NCI-H2081 (cell line): ENCODE data around the gene ZNF143.
A peak's percentile ranks its signal among the peaks of the same experiment; 100 is the strongest.
"Not testable (repeated sequence)": the region's sequence is repeated elsewhere in the genome, so short reads cannot be mapped to it uniquely, and the experiment has no call there.

ENCODE experiments used
- DNase-seq, 2 experiments: peaks; one replicate each; lab custom pipeline; 2025; lab: John Stamatoyannopoulos, UW

Gene ZNF143

GRCh38 chr11:9549216-9549615 is 88.4 kb downstream of the ZNF143 start:
- DNase-seq: not testable (repeated sequence)

GRCh38 chr11:9550191-9550628 is 89.4 kb downstream of the ZNF143 start:
- no peak for DNase-seq

- no peak for DNase-seq
These were observed 100.6 kb downstream of the ZNF143 start for GRCh38 chr11:9561279-9561982.

DNA sequence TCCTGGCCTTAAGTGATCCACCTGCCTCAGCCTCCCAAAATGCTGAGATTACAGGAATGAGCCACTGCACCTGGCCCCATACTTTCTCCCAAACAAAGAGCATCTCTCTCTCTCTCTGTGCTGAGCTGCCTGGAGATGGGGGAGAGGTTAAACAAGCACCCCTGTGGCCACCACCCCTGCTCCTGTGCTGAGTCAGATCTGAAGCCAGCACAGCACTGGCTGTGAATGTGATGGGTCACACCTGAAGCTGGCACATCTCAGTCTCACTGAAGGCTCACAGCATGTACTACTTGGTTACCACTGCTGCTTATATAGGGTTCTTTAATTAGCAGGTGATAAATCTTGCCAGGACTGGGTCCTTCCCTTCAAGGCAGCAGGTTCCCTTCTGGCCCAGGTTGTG is 101.9 kb downstream of the ZNF143 start:
- no peak for DNase-seq

DNA sequence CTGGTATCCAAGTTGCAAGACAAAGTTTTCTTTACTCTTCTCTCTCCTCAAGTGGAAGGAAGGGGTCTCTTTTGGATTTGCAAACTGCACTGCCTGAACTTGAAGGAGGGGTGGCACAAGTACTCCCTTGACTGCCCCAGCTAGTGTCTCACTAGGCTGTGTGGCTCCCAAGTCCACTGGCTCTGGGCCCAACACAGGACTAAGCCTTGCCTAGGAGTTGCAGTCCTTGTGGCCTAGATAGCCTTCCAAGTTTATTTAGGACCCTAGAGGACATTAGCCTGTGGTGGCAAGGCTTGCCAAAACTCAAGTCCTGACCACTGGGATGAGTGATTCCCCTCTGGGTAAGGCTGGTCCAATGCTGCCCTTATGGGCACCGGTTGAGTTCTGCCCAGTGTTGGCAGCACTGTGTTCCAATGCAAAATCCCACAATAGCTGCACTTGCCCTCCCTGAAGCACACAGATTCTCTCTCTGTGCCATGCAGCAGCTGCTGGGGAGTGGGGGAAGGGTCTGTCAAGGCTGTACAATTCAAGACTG is 102.5 kb downstream of the ZNF143 start:
- DNase-seq: no peak

DNA sequence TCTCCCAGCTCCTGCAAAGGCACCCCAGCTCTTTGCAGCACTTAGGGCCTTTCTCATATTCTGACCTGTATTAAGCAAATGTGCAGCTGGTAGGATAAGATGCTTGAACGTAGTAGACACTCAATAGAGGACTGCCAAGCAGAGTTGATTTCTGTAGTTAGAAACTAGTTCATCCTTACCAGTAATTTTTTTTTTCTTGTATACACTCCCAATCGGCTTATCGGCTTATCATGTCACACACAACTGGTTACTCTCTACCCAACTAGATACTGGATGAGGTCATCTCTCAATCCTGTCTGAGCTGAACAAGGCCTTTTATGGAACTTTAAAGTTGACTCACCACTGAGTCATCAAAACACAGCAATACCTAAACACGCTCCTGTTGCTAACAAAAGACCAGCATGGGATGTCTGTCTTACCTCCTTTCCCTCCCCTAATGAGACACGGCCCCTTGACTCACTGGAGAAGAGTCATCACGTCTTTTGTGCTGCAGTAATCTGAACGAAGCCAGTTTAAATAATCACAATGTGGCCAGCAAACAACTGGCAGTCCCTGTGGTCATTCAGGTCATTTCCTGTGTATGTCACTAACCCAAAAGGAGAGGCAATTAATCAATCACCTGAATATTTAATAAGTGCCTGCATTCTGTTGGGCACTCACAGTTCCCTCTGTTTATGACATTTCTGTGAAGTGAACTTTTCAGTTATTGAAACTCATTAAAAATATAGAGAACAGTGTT is 105.2 kb downstream of the ZNF143 start:
- peak; percentile 55 to 64 for DNase-seq

GRCh38 chr11:9566561-9567063 is 105.8 kb downstream of the ZNF143 start:
- DNase-seq: no peak

DNA sequence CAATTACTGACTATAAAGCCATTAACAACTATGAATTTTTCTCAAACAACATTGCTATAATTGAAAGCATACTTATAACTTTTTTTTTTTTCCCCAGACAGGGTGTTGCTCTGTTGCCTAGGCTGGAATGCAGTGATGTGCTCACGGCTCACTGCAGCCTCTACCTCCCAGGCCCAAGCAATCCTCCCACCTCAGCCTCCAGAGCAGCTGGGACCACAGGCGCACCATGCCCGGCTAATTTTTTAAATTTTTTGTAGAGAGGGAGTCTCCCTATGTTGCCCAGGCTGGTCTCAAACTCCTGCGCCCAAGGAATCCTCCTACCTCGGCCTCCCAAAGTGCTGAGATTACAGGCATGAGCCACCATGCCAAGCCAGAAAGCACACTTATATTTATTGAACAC is 106.6 kb downstream of the ZNF143 start:
- no peak for DNase-seq

DNA sequence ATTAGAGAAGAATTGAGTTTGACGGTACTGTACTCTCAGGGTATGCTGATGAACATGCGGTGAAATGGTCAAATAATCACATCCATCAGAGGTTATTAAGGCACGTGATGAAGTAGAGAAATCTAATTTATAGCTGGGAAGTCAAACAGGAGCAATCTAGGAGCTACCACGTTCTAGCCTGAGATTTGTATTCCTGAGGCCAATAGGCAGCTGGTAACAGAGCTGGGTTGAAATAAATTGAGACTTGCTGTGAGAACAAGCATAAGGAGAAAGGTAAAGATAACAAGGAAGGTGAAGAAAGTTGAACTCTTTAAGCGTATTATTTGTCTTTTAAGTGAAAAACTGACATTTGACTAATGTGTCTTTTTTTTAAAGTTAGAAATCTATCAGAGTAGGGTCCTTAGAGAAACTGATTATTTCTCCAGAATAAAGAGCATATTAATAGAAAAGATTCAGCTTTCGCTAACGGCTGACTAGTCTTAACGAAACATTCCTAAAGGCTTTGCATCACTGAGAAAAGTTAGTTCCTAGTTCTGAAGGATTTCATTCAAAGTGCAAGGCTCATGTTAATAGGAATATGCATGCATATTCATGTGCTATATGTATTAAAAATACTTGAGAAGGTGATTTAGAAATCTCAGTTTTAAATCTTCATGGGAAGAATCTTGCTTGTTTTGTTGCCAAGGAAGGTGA is 107.5 kb downstream of the ZNF143 start:
- DNase-seq: no peak

GRCh38 chr11:9568854-9569587 is 108.2 kb downstream of the ZNF143 start:
- peak; percentile 38 to 50 for DNase-seq

DNA sequence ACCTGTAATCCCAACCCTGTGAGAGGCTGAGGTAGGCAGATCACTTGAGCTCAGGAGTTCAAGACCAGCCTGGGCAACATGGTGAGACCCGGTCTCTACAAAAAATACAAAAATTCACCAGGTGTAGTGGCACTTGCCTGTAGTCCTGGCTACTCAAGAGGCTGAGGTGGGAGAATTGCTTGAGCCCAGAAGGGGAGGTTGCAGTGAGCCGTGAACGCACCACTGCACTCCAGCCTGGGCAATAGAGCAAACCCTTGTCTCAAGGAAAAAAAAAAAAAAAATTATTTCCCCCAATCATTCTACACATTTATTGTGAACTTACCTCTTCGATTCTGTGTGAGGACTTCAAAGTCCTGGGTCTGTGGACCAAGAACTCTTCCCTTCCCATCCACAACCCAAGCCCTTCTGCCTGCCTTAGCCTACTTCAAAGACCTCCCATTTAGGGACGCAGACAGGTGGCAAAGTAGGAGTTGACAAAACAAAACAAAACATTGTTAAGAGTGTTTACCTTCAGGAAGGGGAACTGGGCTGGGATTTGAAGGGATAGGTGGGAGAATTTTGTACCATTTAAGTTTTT is 108.9 kb downstream of the ZNF143 start:
- DNase-seq: no peak

GRCh38 chr11:9570313-9571025 is 109.7 kb downstream of the ZNF143 start:
- DNase-seq: no peak

DNA sequence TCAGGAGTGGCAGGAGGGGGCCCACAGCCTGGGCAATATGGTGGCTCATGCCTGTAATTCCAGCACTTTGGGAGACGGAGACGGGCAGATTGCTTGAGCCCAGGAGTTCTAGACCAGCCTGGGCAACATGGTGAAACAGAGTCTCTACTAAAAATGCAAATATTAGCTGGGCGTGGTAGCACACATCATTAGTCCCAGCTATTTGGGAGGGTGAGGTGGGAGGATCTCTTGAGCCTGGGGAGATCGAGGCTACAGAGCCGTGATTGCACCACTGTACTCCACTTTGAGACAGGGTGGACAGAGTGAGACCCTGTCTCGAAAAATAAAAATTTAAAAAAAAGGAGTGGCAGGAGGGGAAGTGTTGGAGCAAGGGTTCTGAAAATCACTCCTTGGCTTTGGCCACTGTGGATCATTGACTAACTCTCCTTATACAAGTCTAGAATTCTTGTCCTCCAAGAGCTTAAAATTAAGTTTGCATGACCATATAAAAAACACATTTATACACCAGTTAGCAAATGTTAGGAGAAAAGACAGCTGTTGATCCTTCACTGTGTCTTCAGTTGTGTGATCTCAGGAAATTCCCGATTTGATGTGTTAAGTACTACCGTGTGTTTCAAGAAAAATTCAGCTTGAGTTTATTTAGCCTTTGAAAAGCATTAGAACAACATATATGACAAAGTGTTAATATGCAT is 110.4 kb downstream of the ZNF143 start:
- DNase-seq: no peak

DNA sequence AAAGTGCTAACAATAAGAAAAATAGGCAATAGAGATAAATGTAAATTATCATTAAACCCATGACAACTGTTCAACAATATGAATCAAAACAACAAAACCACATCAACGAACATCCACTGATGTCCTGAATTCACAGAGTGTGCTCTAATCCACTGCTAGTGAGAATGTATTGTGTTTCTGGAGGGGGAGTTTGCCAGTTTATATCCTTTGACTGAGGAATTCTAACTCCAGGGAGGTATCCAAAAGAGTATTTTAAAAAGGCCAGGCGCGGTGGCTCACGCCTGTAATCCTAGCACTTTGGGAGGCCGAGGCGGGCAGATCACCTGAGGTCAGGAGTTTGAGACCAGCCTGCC is 110.9 kb downstream of the ZNF143 start:
- DNase-seq: no peak

DNA sequence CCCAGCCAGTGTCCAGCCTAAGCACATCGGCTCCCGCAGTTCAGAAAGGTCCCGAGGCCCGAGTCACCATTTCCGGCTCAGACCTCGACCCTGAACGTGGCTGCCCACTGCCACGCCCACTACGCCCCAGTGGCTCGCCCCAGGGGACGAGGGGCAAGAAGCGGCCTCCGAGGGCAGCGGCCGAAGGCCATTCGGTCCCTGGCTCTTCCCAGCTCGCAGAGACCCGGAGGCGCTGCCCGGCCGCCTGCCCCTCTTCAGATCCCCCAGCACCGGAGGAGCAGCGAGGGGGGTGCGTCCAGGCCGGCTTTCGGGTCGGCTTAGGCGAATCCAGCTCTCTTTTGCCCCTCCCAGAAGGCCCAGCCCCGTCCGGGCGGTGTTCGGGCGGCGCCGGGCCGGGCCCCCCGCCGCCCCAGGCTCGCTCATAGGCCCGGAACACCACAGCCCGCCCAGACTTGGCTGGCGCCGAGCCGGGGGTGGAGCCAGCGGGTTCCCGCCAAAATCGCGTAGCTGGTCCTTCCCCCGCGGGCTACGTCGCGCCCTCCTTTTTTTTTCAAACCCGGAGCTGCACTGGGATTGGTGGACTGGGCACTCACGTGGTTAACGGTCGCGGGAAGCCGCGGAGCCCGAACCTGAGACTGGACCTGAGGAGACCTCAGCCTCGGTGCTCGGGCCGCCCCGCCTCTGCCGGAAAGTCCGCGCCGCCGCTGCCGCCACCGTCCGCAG is 112.4 kb downstream of the ZNF143 start, which contains the start of gene WEE1:
Gene WEE1 (plus strand): TSS at position 619 of the 723 bp plus-strand sequence. CDS start 264 bp downstream, outside the sequence.
- peak; percentile 98 for DNase-seq

- peak in 1 of 2 experiments; percentile 33 for DNase-seq
These were observed 113.2 kb downstream of the ZNF143 start for GRCh38 chr11:9573775-9574621.

GRCh38 chr11:9574622-9575259 is 113.9 kb downstream of the ZNF143 start:
- DNase-seq: no peak
